Smooth muscle cell (in vitro differentiated cells): ENCODE results near the gene FCN1. TPM values are rescaled to one million over a fixed set of nuclear protein-coding genes. Genes with fewer than 3 reads are reported as not detected.

Experiments used
- DNase-seq: peaks from one replicate; lab custom pipeline; 2025; ENCODE audit not compliant: unreplicated experiment; lab: John Stamatoyannopoulos, UW
- H2AFZ ChIP-seq: fragments of 200-600 bp; sonication (generic); 2 replicates; pipeline ENCODE4 v1.6.0; 2016; ENCODE audit warnings: antibody characterized with exemption, low read depth, mild to moderate bottlenecking
- H3F3A ChIP-seq: fragments of 200-600 bp; sonication (generic); 2 replicates; pipeline ENCODE4 v1.6.0; 2017; ENCODE audit warnings: antibody characterized with exemption, low read depth
- H3K27ac ChIP-seq: fragments of 200-600 bp; sonication (generic); 2 replicates; pipeline ENCODE4 v1.5.1; 2016; ENCODE audit warnings: low read depth, mild to moderate bottlenecking
- H3K27me3 ChIP-seq: fragments of 200-600 bp; sonication (generic); 2 replicates; pipeline ENCODE4 v1.6.1; 2016; ENCODE audit warnings: low read depth, mild to moderate bottlenecking
- H3K36me3 ChIP-seq: fragments of 200-600 bp; sonication (generic); 2 replicates; pipeline ENCODE4 v1.5.1; 2016; ENCODE audit warnings: low read depth
- H3K4me1 ChIP-seq: fragments of 200-600 bp; sonication (generic); 2 replicates; pipeline ENCODE4 v1.5.1; 2016; ENCODE audit warnings: low read depth
- H3K4me2 ChIP-seq: fragments of 200-600 bp; sonication (generic); 2 replicates; pipeline ENCODE4 v1.6.0; 2016; ENCODE audit warnings: mild to moderate bottlenecking
- H3K4me3 ChIP-seq: fragments of 200-600 bp; sonication (generic); 2 replicates; pipeline ENCODE4 v1.5.1; 2016; ENCODE audit warnings: mild to moderate bottlenecking
- H3K79me2 ChIP-seq: fragments of 200-600 bp; sonication (generic); 2 replicates; pipeline ENCODE4 v1.6.0; 2016; ENCODE audit warnings: low read depth, mild to moderate bottlenecking
- H3K9ac ChIP-seq: fragments of 200-600 bp; sonication (generic); 2 replicates; pipeline ENCODE4 v1.6.0; 2016; ENCODE audit warnings: low read depth
- H3K9me3 ChIP-seq: fragments of 200-600 bp; sonication (generic); replicated peaks from 2 replicates; pipeline ENCODE4 v1.5.1; 2016; ENCODE audit warnings: low read depth
- H4K20me1 ChIP-seq: fragments of 200-600 bp; sonication (generic); 2 replicates; pipeline ENCODE4 v1.6.0; 2016; ENCODE audit warnings: low read depth
- WGBS: methylation state at CpG from one replicate; pipeline ENCODE4 v1.1.7; 2016; ENCODE audit warnings: low lambda C conversion rate; 5-methylcytosine and 5-hydroxymethylcytosine counted together
- polyA plus RNA-seq: library from polyadenylated mRNA; unstranded; fragments of >200 nt; fragmentation: Nextera tagmentation; extraction: Ambion mirVana; gene quantifications from 2 replicates; pipeline ENCODE4 v1.2.1, GENCODE V29; 2016
- total RNA-seq: library from RNA; depleted of rRNA; stranded (reverse); fragments of >200 nt; gene quantifications from 2 replicates; pipeline ENCODE4 v1.2.3, GENCODE V29; 2014
- TF ChIP-seq, protein P1 (sequence below): fragments of 200-600 bp; sonication (generic); IDR thresholded peaks from 2 replicates; pipeline ENCODE4 v1.5.1; 2017; ENCODE audit warnings: borderline replicate concordance, mild to moderate bottlenecking, antibody characterized with exemption; ENCODE audit not compliant: insufficient read depth, poor library complexity, severe bottlenecking

Gene FCN1
- total and polyA plus RNA-seq, 2 experiments from 2014 or later = 0.13 TPM; not detected in 1

DNA sequence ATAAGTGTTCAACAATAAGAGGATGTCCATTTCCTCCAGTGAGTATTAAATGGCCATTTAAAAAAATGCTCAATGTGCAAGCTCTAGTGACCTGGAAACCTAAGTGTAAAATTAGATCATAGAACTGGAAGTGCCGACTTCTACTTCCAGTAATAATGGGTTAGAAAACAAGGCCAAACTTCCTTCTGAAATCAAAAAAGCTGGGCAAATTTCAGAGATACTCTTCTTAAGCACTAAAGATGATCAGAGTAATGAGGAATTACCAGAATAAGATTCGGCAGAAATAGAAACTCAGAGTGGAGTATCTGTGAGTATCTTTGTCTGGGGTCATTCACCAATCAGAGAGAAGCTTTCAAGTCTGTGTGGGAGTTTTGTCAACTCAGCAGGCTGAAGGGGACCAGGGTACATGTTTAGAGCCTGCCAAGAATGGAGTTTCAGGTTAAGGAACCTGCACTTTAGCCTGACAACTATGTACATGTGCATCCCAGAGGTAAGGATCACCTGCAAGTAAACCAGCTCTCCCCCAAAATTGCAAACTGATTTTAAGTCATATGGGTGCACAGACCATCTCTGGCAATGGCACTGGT lies 20.0 kb downstream of the FCN1 start:
- H4K20me1 ChIP-seq = no peaks in the 10 kb centered on the region
- H3K4me3 ChIP-seq = no peak overlapping the region
- TF ChIP-seq, protein P1, sequence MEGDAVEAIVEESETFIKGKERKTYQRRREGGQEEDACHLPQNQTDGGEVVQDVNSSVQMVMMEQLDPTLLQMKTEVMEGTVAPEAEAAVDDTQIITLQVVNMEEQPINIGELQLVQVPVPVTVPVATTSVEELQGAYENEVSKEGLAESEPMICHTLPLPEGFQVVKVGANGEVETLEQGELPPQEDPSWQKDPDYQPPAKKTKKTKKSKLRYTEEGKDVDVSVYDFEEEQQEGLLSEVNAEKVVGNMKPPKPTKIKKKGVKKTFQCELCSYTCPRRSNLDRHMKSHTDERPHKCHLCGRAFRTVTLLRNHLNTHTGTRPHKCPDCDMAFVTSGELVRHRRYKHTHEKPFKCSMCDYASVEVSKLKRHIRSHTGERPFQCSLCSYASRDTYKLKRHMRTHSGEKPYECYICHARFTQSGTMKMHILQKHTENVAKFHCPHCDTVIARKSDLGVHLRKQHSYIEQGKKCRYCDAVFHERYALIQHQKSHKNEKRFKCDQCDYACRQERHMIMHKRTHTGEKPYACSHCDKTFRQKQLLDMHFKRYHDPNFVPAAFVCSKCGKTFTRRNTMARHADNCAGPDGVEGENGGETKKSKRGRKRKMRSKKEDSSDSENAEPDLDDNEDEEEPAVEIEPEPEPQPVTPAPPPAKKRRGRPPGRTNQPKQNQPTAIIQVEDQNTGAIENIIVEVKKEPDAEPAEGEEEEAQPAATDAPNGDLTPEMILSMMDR = no peak
- H3K4me2 ChIP-seq = no peak overlapping the region
- no peaks in the 10 kb centered on the region for H3K9me3 ChIP-seq
- H3K79me2 ChIP-seq = no peaks in the 10 kb centered on the region
- 90% methylated on average over 2 of the region's 2 CpGs for WGBS
- no peak overlapping the region for H3K9ac ChIP-seq
- H3F3A ChIP-seq = no peaks in the 10 kb centered on the region
- DNase-seq = no peak
- no peaks in the 10 kb centered on the region for H3K36me3 ChIP-seq
- H3K4me1 ChIP-seq = no peaks in the 10 kb centered on the region
- no peaks in the 10 kb centered on the region for H3K27me3 ChIP-seq
- no peak overlapping the region for H2AFZ ChIP-seq
- H3K27ac ChIP-seq = no peak overlapping the region

DNA sequence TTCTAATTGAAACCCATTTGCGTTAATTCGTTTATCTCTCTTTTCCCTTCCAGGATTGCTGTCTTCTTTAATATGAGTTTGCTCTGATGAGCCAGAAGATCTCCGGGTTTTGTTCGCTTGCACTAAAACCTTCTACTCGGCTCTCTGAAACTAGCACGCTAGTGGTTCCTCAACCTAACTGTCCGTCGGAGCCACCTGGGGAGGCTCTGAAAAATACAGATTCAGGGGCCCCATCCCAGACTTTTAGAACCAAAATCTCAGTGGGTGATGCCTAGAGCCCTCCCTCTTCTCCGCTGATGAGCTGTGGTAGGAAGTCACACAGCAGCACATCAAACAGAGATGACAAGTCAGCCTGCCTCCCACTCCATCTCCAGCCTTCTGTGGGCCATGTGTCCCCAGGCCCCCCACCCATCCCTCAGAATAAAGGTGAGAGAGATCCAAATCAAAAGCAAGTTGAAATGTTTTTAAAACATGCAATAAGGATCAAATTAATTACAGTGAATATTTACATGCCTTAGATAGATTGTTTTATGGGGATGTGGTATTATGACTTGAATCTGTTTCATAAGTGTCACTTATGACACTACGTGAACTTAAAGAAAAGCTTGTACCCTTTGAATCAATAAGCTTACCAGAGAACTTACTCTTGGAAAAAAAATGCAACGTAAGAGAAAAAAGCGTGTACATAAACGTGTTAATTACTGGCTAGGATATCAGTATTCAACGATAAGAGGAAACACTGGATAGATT lies 20.7 kb downstream of the FCN1 start:
- Histone ChIP-seq H3K9ac (no peak overlapping the region), H3K27me3 (no peaks in the 10 kb centered on the region), H3K79me2 (no peaks in the 10 kb centered on the region), H3K4me1 (no peaks in the 10 kb centered on the region), H3K4me3 (no peak overlapping the region), H3F3A (no peaks in the 10 kb centered on the region), H2AFZ (no peak overlapping the region), H3K4me2 (peak overlapping the region; percentile 32), H3K9me3 (no peaks in the 10 kb centered on the region), H3K36me3 (no peaks in the 10 kb centered on the region), H4K20me1 (no peaks in the 10 kb centered on the region), H3K27ac (no peak overlapping the region)
- TF ChIP-seq, protein P1 = no peak
- WGBS = 93% methylated on average over 14 of the region's 14 CpGs
- DNase-seq = no peak

DNA sequence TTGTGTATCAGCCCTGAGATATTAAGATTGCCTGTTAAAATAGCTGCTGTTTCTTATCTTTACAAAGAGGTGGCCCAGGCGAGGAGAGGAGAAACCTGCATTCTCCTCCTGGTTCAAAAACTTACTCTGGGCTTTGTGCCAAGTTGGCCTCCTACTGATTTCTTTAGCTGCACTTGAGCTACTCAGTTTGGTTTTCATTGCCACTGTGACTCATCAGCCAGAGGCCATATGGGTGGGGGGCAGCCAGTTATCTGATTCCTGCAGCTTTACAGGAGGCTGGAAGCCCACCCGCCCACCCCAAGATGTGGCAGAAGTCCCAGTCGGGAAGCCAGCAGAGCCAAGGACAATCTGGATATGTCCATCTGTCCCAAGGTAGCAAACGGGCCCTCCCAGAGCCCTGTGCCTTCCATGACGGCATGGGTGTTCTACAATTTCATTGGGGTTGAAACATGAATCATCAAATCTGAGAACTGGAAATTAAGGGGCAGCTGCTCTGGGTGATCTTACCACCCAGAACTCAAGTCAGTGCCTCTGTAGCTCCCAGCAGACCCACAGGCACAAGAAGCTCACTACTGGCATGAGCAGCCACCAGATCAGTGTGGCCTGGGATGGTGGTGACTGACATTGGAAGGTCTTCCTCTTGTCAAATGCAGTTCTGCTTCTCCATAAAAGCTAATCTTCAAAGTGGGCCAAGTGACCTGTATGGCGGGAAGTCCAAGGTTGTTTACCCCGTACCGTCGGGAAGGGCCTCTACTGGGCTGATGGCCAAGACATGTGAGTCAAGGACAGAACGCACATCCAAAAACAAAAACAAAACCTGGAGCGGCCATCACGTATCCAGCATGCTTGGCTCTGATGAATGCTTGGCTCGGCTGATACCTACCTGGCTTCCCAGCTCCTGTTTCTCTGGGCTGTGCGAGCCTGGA lies 21.5 kb downstream of the FCN1 start:
- Histone ChIP-seq H3K4me1 (no peaks in the 10 kb centered on the region), H3F3A (no peaks in the 10 kb centered on the region), H2AFZ (no peak overlapping the region), H3K9ac (no peak overlapping the region), H3K27ac (peak overlapping the region; percentile 0), H4K20me1 (no peaks in the 10 kb centered on the region), H3K4me3 (no peak overlapping the region), H3K9me3 (no peaks in the 10 kb centered on the region), H3K36me3 (no peaks in the 10 kb centered on the region), H3K4me2 (peak overlapping the region; percentile 32), H3K27me3 (no peaks in the 10 kb centered on the region), H3K79me2 (no peaks in the 10 kb centered on the region)
- TF ChIP-seq, protein P1 = no peak
- 56% methylated on average over 14 of the region's 14 CpGs for WGBS
- no peak for DNase-seq
